ENCODE data around the gene RAD9A.

RAD9A gene

DNA sequence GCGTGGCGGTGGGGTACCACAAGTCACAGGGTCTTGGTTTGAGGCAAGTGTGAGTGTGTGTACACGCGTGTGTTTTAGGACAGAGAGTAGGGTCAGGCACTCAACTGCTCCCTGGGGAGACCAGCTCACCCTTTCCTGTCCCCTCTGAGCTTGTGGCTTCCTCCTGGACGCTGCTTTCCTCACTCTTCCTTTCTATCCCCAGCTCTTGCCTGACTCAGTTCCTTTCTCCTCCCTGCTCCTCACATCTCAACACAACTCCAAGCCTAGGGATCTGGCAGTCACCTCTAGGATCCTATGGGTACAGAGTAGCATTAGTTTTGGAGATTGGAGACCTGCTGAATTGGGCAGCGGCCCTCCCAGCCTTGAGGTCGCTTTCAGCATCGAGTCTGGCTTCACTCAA is 22.5 kb upstream of the RAD9A start:
- FAIRE-seq (no peak), DNase-seq (ENCODE audit: insufficient read length, low spot score) (no peak)
- TF ChIP-seq, protein P1, sequence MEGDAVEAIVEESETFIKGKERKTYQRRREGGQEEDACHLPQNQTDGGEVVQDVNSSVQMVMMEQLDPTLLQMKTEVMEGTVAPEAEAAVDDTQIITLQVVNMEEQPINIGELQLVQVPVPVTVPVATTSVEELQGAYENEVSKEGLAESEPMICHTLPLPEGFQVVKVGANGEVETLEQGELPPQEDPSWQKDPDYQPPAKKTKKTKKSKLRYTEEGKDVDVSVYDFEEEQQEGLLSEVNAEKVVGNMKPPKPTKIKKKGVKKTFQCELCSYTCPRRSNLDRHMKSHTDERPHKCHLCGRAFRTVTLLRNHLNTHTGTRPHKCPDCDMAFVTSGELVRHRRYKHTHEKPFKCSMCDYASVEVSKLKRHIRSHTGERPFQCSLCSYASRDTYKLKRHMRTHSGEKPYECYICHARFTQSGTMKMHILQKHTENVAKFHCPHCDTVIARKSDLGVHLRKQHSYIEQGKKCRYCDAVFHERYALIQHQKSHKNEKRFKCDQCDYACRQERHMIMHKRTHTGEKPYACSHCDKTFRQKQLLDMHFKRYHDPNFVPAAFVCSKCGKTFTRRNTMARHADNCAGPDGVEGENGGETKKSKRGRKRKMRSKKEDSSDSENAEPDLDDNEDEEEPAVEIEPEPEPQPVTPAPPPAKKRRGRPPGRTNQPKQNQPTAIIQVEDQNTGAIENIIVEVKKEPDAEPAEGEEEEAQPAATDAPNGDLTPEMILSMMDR (IDR thresholded peaks at IDR 0.05; ENCODE audit: insufficient read depth, missing control alignments): no peak

DNA sequence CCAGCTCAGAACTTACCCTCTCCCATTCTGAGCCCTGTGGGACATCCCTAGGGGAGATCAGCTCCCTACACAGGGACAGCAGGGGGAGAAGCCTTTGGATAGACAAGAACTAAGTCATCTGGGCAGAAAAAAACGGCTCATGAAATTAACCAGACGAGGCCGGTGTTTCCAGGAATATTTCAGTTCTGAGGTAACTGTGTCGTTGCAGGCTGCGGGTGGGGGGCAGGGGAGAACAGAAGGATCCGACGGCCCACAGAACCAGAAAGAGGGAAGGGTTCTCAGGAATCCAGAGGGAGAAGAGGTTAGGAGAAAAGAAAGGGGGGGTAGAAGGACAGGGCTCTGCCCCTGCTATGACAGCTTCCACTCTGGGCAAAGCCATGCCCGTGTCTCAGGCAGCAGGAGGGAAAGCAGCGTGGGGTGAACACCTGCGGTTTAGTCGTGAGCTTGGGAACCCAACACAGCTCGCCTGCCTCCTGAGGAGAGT is 21.9 kb upstream of the RAD9A start:
- FAIRE-seq (no peak), DNase-seq (ENCODE audit: insufficient read length, low spot score) (no peak)
- TF ChIP-seq, protein P1 (IDR thresholded peaks at IDR 0.05; ENCODE audit: insufficient read depth, missing control alignments): no peak

DNA sequence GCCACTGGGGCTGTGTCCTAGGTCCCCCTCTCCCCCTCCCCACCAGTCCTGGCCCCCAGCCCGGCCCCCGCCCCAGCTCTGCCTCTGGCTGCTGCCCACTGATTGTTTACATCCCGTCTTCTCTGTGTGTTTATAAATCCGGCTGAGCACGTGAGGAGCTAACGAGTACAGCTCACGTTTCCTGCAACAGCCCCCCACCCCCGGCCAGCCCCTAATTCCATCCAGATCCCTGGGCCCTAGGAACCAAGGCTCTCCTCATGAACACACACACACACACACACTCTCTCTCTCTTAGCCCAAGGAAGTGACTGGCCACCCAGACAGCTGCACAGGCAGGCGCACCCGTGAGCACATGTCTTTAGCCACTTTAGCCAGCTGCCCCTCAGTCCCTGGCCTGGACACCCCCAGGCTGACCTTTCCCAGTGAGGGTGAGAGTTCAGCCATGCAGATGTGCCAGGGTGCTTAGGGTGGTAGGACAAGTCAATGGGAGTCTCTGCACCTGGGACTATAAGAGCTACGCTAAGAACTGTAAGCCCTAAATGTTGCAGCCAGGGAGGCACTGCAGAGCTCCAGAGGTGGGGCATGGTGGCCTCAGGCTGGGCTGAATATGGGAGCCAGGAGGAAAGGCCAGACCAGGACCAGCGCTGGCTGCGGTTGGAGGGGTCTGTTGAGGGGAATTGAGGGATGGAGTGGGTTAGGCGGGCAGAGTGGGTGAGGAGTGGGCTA is 21.3 kb upstream of the RAD9A start:
- TF ChIP-seq, protein P1 (IDR thresholded peaks at IDR 0.05; ENCODE audit: insufficient read depth, missing control alignments): no peak
- DNase-seq (ENCODE audit: insufficient read length, low spot score) (no peak), FAIRE-seq (no peak)

DNA sequence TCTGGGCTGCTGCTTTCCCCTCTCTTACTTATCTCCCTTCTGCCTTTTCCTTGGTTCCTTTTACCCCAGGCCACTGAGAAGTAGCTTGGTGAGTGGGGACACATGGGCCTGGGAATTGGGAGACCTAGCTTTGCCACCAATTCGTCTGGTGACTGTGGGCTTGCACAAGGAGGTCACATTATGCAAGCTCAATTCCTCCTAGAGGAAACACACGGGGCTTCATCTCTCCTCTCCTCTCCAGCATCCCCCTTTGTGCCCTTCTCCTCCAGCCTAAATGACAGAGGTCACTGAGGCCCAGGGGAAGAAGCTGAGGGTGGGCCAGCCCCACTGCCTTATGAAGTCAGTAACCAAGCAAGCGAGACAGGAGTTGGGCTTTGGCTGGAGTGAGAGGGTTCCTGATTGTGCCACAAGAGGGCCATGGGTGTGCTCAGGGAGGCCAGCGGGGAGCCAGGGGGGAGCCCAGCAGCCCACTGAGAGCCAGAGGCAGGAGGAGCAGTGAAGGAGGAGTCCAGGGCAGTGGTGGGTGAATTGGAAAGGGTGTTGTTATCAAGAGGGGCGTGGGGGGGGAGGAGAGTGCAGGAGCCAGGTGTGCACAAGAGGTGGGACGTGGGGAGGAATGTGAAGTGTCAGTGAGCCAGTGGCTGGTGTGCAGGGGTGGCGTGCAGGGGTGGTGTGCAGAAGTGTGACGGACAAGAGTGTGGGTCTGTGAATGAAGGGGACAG is 20.4 kb upstream of the RAD9A start:
- DNase-seq (ENCODE audit: insufficient read length, low spot score): no peak
- FAIRE-seq: no peak
- TF ChIP-seq, protein P1 (IDR thresholded peaks at IDR 0.05; ENCODE audit: insufficient read depth, missing control alignments): peak; percentile 9

DNA sequence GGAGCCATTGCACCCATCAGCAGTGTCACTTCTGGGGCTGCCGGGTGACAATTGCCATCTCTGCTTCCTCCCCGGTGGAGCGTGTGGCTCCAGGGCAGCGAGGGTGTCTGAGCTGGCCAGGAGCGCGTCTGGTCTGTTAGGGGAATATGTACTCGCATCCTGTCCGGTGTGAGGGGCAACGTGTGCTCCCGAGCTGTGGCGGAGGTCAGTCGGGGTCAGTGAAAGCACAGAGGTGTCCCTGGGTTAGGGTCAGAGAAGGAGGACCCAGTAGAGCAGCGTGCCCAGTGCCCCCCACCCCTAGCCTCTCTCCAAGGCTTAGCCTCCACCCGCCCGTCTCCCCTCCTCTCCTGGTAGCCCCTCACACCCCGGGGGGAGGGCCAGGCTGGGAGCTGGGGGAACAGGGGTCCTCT is 19.9 kb upstream of the RAD9A start:
- no peak for DNase-seq (ENCODE audit: insufficient read length, low spot score)
- TF ChIP-seq, protein P1 (IDR thresholded peaks at IDR 0.05; ENCODE audit: insufficient read depth, missing control alignments): no peak
- FAIRE-seq: no peak

DNA sequence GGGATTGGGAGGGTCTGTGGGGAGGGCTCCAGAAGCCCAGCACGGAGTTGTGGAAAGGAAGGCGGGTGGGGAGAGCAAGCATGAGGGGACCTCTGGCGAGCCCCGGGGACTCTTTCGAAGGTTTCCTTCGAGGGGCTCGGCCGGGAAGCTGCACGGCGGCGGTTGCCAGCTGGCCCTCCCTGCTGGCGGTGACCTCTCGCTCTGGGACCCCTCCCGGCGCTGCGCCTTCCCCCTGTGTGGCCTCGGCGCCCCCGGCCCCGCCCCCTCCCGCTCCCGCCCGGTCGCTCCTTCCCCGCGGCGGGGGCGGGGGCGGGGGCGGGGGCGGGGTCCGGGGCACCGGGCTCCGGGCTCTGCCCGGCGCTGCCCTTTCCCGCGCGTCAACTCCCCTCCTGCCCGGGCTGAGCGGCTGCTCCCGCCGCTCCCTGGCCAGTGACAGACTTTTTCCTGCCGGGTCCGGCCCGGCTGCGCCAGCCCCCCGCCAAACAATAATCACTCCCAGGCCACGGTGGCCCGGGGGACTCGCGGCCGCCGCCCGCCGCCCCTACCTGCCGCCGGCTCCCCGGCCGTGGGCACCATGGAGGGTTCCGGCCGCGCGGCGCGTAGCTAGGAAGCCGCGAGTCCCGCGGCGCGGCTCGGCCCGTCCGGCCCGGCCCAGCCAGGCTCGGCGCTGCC is 19.3 kb upstream of the RAD9A start:
- DNase-seq (ENCODE audit: insufficient read length, low spot score) (no peak), FAIRE-seq (no peak)
- TF ChIP-seq, protein P1 (IDR thresholded peaks at IDR 0.05; ENCODE audit: insufficient read depth, missing control alignments): no peak
